Mucosa of gallbladder (tissue), 1 donor: ENCODE results near the gene MICU1. TPM values are rescaled to one million over a fixed set of nuclear protein-coding genes. Genes with fewer than 3 reads are reported as not detected.
"Not testable (repeated sequence)": the region's sequence is repeated elsewhere in the genome, so short reads cannot be mapped to it uniquely, and the experiment has no call there.

Experiments
- DNase-seq: peaks from one replicate; pipeline ENCODE4 v3.0.0-alpha.2; 2020; ENCODE audit warnings: low spot score
- total RNA-seq: library from RNA; stranded (reverse); gene quantifications from one replicate; pipeline ENCODE4 v1.2.1, GENCODE V29; 2021
- donor health status: DM: no; HTN: no; CAD: no.

MICU1 gene
- total RNA-seq, 1 donor from 2014 or later: 42.0 TPM

DNA sequence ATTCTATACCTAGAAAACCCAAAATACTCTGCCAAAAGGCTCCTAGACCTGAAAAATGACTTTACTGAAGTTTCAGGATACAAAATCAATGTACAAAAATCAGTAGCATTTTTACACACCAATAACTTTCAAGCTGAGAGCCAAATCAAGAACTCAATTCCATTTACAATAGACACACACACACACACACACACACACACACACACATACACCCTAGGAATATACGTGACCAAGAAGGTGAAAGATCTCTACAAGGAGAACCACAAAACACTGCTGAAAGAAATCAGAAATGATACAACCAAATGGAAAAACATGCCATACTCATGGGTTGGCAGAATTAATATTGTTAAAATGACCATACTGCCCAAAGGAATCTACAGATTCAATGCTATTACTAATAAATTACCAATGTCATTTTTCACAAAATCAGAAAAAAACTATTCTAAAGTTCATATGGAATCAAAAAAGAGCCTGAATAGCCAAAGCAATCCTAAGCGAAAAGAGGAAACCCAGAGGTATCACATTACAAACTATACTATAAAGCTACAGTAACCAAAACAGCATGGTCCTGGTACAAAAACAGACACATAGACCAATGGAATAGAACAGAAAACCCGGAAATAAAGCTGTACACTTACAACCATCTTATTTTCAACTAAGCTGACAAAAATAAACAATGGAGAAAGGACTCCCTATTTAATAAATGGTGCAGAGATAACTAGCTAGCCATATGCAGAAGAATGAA is 122.0 kb downstream of the MICU1 start:
- no peak for DNase-seq

DNA sequence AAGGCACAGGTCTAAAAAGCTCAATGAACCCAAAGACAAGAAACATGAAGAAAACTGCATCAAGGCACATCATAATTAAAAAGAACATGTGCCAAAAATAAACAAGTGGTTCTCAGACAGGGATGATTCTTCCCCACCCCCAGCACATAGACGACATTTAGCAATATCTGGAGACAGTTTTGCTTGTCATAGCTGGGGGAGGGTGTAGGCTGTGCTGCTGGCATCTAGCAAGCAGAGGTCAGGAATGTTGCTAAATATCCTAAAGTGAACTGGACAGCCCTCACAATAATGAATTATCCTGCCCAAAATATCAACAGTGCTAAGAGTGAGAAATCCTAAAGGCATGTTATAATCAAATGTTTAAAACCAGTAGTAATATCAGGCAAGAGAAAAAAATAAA is 122.6 kb downstream of the MICU1 start:
- no peak for DNase-seq

GRCh38 chr10:72502581-72502980 is 123.3 kb downstream of the MICU1 start:
- DNase-seq: no peak

- no peak for DNase-seq
Measured at GRCh38 chr10:72499701-72500100, 126.2 kb downstream of the MICU1 start.

- DNase-seq: no peak
Measured at GRCh38 chr10:72490951-72491350, 134.9 kb downstream of the MICU1 start.

- no peak for DNase-seq
Measured at GRCh38 chr10:72487521-72487920, 138.4 kb downstream of the MICU1 start.

DNA sequence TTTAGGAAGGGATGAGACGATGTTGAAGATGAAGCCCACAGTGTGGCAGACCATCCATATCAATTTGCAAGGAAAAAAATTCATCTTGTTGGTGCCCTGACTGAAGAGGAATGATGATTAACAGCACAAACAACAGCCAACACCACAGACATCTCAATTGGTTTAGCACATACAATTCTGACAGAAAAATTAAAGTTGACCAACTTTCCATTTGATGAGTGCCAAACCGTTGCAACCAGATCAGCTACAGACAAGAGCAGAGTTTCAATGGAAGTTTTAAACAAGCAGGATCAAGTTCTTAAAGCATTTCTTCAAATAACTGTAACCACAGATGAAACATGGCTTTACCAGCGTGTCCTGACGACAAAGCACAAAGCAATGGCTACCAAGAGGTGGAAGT is 138.8 kb downstream of the MICU1 start:
- DNase-seq: no peak

DNA sequence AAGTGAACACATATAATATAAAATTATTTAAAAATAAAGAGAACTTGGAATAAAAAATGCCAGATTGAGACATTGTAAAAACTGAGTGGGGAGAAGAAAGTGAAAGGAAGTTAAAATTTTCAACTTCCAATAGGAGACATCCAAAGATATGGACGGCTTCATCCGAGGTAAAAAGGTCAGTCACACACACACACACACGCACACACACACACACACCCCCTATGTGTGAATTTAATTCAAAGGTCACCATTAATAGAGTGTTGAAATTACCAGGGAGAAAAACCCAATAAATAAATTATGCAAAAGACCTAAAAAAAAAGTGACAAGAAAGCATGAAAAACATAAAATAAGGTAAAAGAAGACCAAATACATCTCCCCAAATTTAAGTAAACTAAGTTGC is 140.2 kb downstream of the MICU1 start:
- DNase-seq: no peak

DNA sequence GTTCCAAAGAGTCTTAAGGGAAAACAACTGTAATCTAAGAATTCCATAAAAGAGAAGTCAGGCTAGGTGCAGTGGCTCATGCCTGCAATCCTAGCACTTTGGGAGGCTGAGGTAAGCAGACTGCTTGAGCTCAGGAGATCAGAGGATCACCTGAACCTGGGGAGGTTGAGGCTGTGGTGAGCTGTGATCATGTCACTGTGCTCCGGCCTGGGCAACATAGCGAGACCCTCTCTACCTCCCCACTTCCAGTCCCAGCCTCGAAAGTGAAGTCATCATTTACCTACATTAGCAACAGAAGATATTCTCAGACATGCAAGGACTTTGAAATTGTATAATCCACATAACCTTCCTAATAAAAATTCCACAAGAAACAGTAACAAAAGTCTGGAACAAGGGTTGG is 141.4 kb downstream of the MICU1 start:
- DNase-seq: no peak

DNA sequence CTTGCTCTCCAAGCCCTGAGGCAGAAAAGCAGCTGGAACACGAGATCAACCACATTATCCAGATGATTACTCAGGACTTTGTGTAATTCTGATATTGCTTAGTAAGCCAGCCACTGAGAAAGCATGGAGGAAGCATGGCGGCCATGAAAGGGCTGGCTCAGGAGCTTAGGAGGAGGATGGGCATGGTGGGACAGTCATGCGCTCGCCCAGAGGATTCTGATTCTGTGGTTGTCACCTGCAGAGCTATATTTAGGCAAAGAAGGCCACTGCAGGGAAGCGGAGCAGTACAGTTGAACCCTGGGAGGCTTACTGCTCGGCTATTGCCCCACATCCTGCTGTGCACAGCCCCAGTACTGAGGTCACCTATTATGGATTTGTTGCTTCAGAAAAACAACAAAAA is 142.4 kb downstream of the MICU1 start:
- DNase-seq: no peak

DNA sequence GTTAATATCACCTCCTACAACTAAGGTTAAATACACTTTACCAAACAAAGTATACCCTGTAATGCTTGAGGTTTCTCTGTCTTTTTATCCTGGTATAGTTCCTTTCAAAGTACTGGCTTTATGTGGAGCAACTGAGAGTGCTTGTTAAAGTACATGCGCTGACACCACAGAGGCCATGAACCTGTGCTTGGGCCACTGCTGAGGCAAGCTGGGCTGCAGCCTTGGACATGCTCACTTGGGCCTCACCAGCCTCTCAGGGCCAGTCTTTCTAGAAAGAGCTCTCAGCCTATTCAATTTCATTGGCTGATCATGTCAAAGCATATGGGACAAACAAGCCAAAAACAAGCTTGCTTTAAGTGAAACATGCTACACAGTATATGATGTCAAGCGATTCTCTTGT is 145.0 kb downstream of the MICU1 start:
- no peak for DNase-seq

GRCh38 chr10:72477463-72477862 is 148.4 kb downstream of the MICU1 start:
- no peak for DNase-seq

GRCh38 chr10:72472306-72472705 is 153.6 kb downstream of the MICU1 start:
- DNase-seq: no peak

GRCh38 chr10:72470666-72471065 is 155.2 kb downstream of the MICU1 start:
- DNase-seq: no peak

DNA sequence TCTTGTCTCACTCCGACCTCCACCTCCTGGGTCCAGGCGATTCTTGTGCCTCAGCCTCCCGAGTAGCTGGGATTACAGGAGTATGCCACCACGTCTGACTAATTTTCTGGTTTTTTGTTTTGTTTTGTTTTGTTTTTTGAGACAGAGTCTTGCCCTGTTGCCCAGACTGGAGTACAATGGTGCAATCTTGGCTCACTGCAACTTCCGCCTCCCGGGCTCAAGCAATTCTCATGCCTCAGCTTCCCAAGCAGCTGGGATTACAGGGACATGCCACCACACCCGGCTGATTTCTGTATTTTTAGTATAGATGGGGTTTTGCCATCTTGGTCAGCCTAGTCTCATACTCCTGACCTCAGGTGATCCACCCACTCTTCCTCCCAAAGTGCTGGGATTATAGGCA is 158.8 kb downstream of the MICU1 start:
- DNase-seq: not testable (repeated sequence)

DNA sequence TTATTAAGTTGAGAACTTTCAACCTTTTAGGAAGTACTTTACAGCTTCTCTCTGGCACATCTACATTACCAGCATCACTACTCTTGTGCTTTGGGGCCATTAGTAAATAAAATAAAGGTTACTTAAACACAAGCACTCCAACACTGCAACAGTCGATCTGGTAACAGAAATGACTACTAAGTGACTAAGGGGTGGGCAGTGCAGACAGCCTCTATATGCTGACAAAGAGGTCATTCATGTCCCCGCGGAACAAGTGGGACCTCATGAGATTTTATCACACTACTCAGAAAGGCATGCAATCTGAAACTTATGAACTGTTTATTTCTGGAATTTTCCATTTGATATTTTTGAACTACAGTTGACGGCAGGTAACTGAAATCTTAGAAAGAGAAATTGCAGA is 159.9 kb downstream of the MICU1 start:
- no peak for DNase-seq

DNA sequence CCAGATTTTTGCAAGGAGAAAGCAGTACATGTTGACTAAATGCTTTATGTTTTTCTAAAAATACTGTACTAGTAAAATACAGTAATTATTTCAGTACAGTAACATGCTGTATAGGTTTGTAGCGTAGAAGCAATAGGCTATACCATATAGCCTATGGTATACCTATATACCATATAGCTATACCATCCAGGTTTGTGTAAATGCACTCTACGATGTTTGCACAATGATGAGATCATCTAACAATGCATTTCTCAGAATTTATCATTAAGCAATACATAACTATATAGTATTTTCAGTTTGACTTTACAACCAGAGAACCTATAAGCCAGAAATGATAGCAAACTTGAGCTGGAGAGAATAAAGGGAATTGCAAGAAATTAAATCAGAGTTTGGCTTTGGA is 161.4 kb downstream of the MICU1 start:
- no peak for DNase-seq

GRCh38 chr10:72462261-72462660 is 163.6 kb downstream of the MICU1 start:
- no peak for DNase-seq

DNA sequence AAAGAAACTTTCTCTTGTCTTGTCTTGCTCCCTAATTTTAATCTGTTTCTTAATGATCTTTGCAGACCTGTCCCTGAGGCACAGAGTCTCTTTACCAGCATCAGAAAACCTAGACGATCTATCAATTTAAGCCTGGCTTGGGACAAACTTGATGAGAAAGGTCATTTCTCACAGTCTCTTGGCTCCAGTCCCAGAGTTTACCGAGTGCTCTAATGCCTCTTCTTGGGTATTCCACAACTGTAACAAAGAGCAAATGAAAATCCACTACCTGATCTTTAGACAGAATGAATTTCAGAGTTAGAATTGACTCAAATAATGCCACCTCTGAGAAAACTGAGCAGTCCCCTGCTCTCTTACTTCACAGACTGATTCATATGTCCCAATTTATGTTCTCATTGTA is 164.8 kb downstream of the MICU1 start:
- DNase-seq: no peak

DNA sequence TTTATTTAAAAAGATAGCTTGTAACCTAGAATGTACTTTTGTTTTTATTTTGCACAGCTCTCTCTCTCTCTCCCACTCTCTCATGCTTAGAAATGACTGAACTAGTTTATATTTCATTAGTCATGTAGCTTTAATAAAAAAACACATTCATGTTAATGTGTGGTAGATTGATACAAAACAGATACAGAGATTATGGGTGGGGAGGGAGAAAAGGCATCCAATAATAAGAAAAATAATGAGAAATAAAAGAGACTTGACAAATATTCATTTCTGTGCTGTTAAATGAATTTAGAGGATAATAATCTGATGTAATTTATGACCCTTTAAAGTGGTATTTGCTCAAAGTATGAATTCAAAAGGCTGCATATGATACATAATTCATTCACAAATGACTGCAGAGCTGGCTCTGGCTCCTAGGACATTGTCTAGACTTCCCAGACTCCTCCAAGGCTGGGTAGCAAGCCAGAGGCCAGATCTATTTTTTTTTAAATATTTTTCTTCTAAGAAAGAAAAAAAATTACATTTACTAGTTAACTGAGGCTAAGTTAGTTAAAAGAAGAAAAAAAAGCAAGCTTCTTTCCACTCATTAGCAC is 165.5 kb downstream of the MICU1 start:
- DNase-seq: no peak

GRCh38 chr10:72459301-72459700 is 166.6 kb downstream of the MICU1 start:
- DNase-seq: no peak

- no peak for DNase-seq
Measured at GRCh38 chr10:72455889-72456595, 169.8 kb downstream of the MICU1 start.

DNA sequence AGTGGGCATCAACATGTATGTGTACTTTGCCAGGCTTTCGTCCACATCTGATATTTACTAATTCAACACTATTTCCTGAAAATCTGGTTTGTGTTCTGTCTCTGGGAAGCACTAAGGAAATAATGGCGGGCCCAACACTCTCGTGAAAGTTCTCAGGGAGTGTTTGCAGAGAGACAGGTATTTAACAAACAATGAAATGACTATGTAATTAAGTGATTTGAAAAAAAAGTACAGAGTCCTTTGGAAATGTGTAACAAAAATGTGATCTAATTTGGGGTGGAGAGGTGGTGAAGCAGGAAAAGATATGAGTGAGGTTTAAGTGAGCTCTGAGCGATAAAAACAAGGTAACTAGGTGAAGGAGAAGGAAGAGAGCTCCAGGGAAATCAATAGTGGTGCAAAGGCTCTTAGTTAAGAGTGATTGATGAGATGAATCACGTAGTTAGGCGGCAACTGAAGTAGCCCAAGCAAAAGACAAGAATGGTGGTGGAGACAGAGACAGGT is 175.9 kb downstream of the MICU1 start:
- DNase-seq: peak; percentile 41
